Activated CD4-positive, alpha-beta T cell treated with anti-CD3 and anti-CD28 coated beads, Interleukin-2, amount 10 ng/mL, durations not matched to agents 24 days and 14 days (primary cell): ENCODE results near the gene SH3RF2. TPM values are rescaled to one million over a fixed set of nuclear protein-coding genes. Genes with fewer than 3 reads are reported as not detected.

ENCODE experiments used
- DNase-seq: peaks from one replicate; pipeline ENCODE4 v3.0.0; 2022
- H3K27ac Mint-ChIP-seq: one replicate; pipeline ENCODE4 v1.8.0; 2022; ENCODE audit warnings: mild to moderate bottlenecking, mixed read lengths
- H3K27me3 Mint-ChIP-seq: one replicate; pipeline ENCODE4 v1.8.0; 2022; ENCODE audit warnings: mixed read lengths
- H3K36me3 Mint-ChIP-seq: one replicate; pipeline ENCODE4 v1.8.0; 2022; ENCODE audit warnings: low read depth, mild to moderate bottlenecking, mixed read lengths
- H3K4me1 Mint-ChIP-seq: one replicate; pipeline ENCODE4 v1.8.0; 2021; ENCODE audit warnings: mixed read lengths
- H3K4me3 Mint-ChIP-seq: one replicate; pipeline ENCODE4 v1.8.0; 2022; ENCODE audit warnings: mild to moderate bottlenecking, moderate library complexity, mixed read lengths
- H3K9me3 Mint-ChIP-seq: one replicate; pipeline ENCODE4 v1.8.0; 2021; ENCODE audit warnings: mixed read lengths
- intact Hi-C: fragments of 100-400 bp; cut with micrococcal nuclease; formaldehyde crosslinking; loops from one replicate; pipeline ENCODE4 v1.15.1; 2023
- total RNA-seq: library from RNA; stranded (reverse); gene quantifications from 2 replicates; pipeline ENCODE4 v1.2.3, GENCODE V29; 2022

SH3RF2 gene
- total RNA-seq, 1 donor from 2014 or later = 0.02 TPM

- intact Hi-C loops = no loop called here
- Mint-ChIP-seq H3K4me1 (peaks cover 3% of the 10 kb centered on the region), H3K27me3 (peaks cover 14% of the 10 kb centered on the region), H3K9me3 (no peaks in the 10 kb centered on the region), H3K4me3 (no peak overlapping the region), H3K27ac (no peak overlapping the region), H3K36me3 (no peaks in the 10 kb centered on the region)
- DNase-seq = no peak
Measured at GRCh38 chr5:145912594-145912993, 23.8 kb upstream of the SH3RF2 start.

- intact Hi-C loops = no loop called here
- peaks cover 3% of the 10 kb centered on the region for H3K4me1 Mint-ChIP-seq
- H3K36me3 Mint-ChIP-seq = no peaks in the 10 kb centered on the region
- H3K27me3 Mint-ChIP-seq = peaks cover 11% of the 10 kb centered on the region
- DNase-seq = no peak
- H3K9me3 Mint-ChIP-seq = no peaks in the 10 kb centered on the region
- no peak overlapping the region for H3K27ac Mint-ChIP-seq
- no peak overlapping the region for H3K4me3 Mint-ChIP-seq
Measured at GRCh38 chr5:145913701-145914100, 22.7 kb upstream of the SH3RF2 start.

- peaks cover 4% of the 10 kb centered on the region for H3K27me3 Mint-ChIP-seq
- H3K27ac Mint-ChIP-seq = no peak overlapping the region
- DNase-seq = no peak
- H3K4me3 Mint-ChIP-seq = no peak overlapping the region
- H3K4me1 Mint-ChIP-seq = peaks cover 3% of the 10 kb centered on the region
- H3K9me3 Mint-ChIP-seq = no peaks in the 10 kb centered on the region
- no peaks in the 10 kb centered on the region for H3K36me3 Mint-ChIP-seq
- intact Hi-C loops = no loop called here
Measured at GRCh38 chr5:145915970-145916638, 20.3 kb upstream of the SH3RF2 start.

GRCh38 chr5:145917288-145917687 lies 19.1 kb upstream of the SH3RF2 start:
- Mint-ChIP-seq H3K9me3 (no peaks in the 10 kb centered on the region), H3K4me1 (peaks cover 3% of the 10 kb centered on the region), H3K27ac (no peak overlapping the region), H3K27me3 (peaks cover 4% of the 10 kb centered on the region), H3K4me3 (no peak overlapping the region), H3K36me3 (no peaks in the 10 kb centered on the region)
- no peak for DNase-seq
- intact Hi-C loops = no loop called here

GRCh38 chr5:145918397-145918796 lies 18.0 kb upstream of the SH3RF2 start:
- H3K9me3 Mint-ChIP-seq = no peaks in the 10 kb centered on the region
- no peak overlapping the region for H3K27ac Mint-ChIP-seq
- DNase-seq = no peak
- peaks cover 3% of the 10 kb centered on the region for H3K4me1 Mint-ChIP-seq
- no peaks in the 10 kb centered on the region for H3K36me3 Mint-ChIP-seq
- no peak overlapping the region for H3K4me3 Mint-ChIP-seq
- intact Hi-C loops = no loop called here
- peaks cover 4% of the 10 kb centered on the region for H3K27me3 Mint-ChIP-seq

- H3K27me3 Mint-ChIP-seq = peaks cover 4% of the 10 kb centered on the region
- H3K9me3 Mint-ChIP-seq = no peaks in the 10 kb centered on the region
- DNase-seq = no peak
- H3K4me3 Mint-ChIP-seq = no peak overlapping the region
- H3K27ac Mint-ChIP-seq = no peak overlapping the region
- no peaks in the 10 kb centered on the region for H3K36me3 Mint-ChIP-seq
- intact Hi-C loops = no loop called here
- peaks cover 3% of the 10 kb centered on the region for H3K4me1 Mint-ChIP-seq
Measured at GRCh38 chr5:145919413-145919812, 17.0 kb upstream of the SH3RF2 start.

GRCh38 chr5:145920542-145921210 lies 15.7 kb upstream of the SH3RF2 start:
- no peaks in the 10 kb centered on the region for H3K36me3 Mint-ChIP-seq
- no peak overlapping the region for H3K27ac Mint-ChIP-seq
- DNase-seq = no peak
- no peak overlapping the region for H3K4me3 Mint-ChIP-seq
- intact Hi-C loops = no loop called here
- peaks cover 4% of the 10 kb centered on the region for H3K27me3 Mint-ChIP-seq
- peaks cover 3% of the 10 kb centered on the region for H3K4me1 Mint-ChIP-seq
- no peaks in the 10 kb centered on the region for H3K9me3 Mint-ChIP-seq

- Mint-ChIP-seq H3K27me3 (peaks cover 4% of the 10 kb centered on the region), H3K4me3 (no peak overlapping the region), H3K27ac (no peak overlapping the region), H3K36me3 (no peaks in the 10 kb centered on the region), H3K9me3 (no peaks in the 10 kb centered on the region), H3K4me1 (no peaks in the 10 kb centered on the region)
- DNase-seq = no peak
- intact Hi-C loops = no loop called here
Measured at GRCh38 chr5:145921211-145921610, 15.2 kb upstream of the SH3RF2 start.

- Mint-ChIP-seq H3K9me3 (no peaks in the 10 kb centered on the region), H3K4me3 (no peak overlapping the region), H3K36me3 (no peaks in the 10 kb centered on the region), H3K4me1 (no peaks in the 10 kb centered on the region), H3K27me3 (peaks cover 1% of the 10 kb centered on the region), H3K27ac (no peak overlapping the region)
- DNase-seq = no peak
- intact Hi-C loops = no loop called here
Measured at GRCh38 chr5:145922059-145922458, 14.3 kb upstream of the SH3RF2 start.

- H3K4me3 Mint-ChIP-seq = no peak overlapping the region
- no peaks in the 10 kb centered on the region for H3K36me3 Mint-ChIP-seq
- peaks cover 1% of the 10 kb centered on the region for H3K27me3 Mint-ChIP-seq
- no peak overlapping the region for H3K27ac Mint-ChIP-seq
- no peaks in the 10 kb centered on the region for H3K9me3 Mint-ChIP-seq
- intact Hi-C loops = no loop called here
- H3K4me1 Mint-ChIP-seq = no peaks in the 10 kb centered on the region
- DNase-seq = no peak
Measured at GRCh38 chr5:145923405-145923804, 13.0 kb upstream of the SH3RF2 start.

- intact Hi-C loops = no loop called here
- no peaks in the 10 kb centered on the region for H3K4me1 Mint-ChIP-seq
- peaks cover 1% of the 10 kb centered on the region for H3K27me3 Mint-ChIP-seq
- H3K36me3 Mint-ChIP-seq = no peaks in the 10 kb centered on the region
- H3K9me3 Mint-ChIP-seq = no peaks in the 10 kb centered on the region
- no peak overlapping the region for H3K27ac Mint-ChIP-seq
- DNase-seq = no peak
- H3K4me3 Mint-ChIP-seq = no peak overlapping the region
Measured at GRCh38 chr5:145924849-145925248, 11.5 kb upstream of the SH3RF2 start.

GRCh38 chr5:145925353-145925752 lies 11.0 kb upstream of the SH3RF2 start:
- Mint-ChIP-seq H3K4me3 (no peak overlapping the region), H3K27ac (no peak overlapping the region), H3K27me3 (peaks cover 1% of the 10 kb centered on the region), H3K9me3 (no peaks in the 10 kb centered on the region), H3K4me1 (no peaks in the 10 kb centered on the region), H3K36me3 (no peaks in the 10 kb centered on the region)
- no peak for DNase-seq
- intact Hi-C loops = no loop called here

- Mint-ChIP-seq H3K4me1 (no peaks in the 10 kb centered on the region), H3K4me3 (no peak overlapping the region), H3K27ac (no peak overlapping the region), H3K9me3 (no peaks in the 10 kb centered on the region), H3K27me3 (peaks cover 1% of the 10 kb centered on the region), H3K36me3 (no peaks in the 10 kb centered on the region)
- intact Hi-C loops = no loop called here
- DNase-seq = no peak
Measured at GRCh38 chr5:145925803-145926202, 10.6 kb upstream of the SH3RF2 start.

- Mint-ChIP-seq H3K4me1 (peaks cover 7% of the 10 kb centered on the region), H3K27ac (no peak overlapping the region), H3K9me3 (no peaks in the 10 kb centered on the region), H3K4me3 (no peak overlapping the region), H3K36me3 (no peaks in the 10 kb centered on the region), H3K27me3 (peaks cover 30% of the 10 kb centered on the region)
- intact Hi-C loops = no loop called here
- no peak for DNase-seq
Measured at GRCh38 chr5:145931718-145932117, 4.7 kb upstream of the SH3RF2 start.

- DNase-seq = no peak
- Mint-ChIP-seq H3K36me3 (no peaks in the 10 kb centered on the region), H3K4me1 (peaks cover 16% of the 10 kb centered on the region), H3K27me3 (peaks cover 48% of the 10 kb centered on the region), H3K4me3 (no peak overlapping the region), H3K9me3 (no peaks in the 10 kb centered on the region), H3K27ac (no peak overlapping the region)
- intact Hi-C loops = no loop called here
Measured at GRCh38 chr5:145934276-145934675, 2.1 kb upstream of the SH3RF2 start.
